ENCODE measurements around the gene INO80. TPM values are rescaled to one million over a fixed set of nuclear protein-coding genes. Genes with fewer than 3 reads are reported as not detected.

The INO80 gene
- total RNA-seq, 1 donor from 2014 or later, result 20.4 TPM

DNA sequence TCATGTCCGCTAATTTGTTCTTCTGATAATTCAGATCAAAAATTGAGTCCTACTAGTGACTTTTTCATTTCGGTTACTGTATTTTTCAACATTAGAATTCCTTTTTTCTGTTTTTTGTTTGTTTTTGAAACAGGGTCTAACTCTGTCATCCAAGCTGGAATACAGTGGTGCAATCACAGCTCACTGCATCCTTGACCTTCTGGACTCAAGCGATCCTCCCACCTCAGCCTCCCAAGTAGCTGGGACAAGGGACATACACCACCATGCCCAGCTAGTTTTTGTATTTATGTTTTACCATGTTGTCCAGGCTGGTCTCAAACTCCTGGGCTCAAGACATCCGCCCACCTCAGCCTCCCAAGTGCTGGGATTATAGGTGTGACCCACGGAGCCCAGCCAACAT, 8.0 kb upstream of the INO80 start:
- H3K27ac Mint-ChIP-seq (ENCODE audit: unreplicated experiment), result no peak overlapping the region
- H3K27me3 Mint-ChIP-seq (ENCODE audit: unreplicated experiment), result no peaks in the 10 kb centered on the region
- peak overlapping the region; percentile 3 for H3K4me3 Mint-ChIP-seq (ENCODE audit: unreplicated experiment)
- H3K9me3 Mint-ChIP-seq (ENCODE audit: unreplicated experiment), result no peaks in the 10 kb centered on the region
- H3K36me3 Mint-ChIP-seq (ENCODE audit: unreplicated experiment), result no peaks in the 10 kb centered on the region
- no peak for DNase-seq
- H3K4me1 Mint-ChIP-seq (ENCODE audit: low read depth, unreplicated experiment), result no peaks in the 10 kb centered on the region
- TF ChIP-seq CTCF (IDR thresholded peaks at IDR 0.05; ENCODE audit: partially characterized antibody, unreplicated experiment), result no peak

DNA sequence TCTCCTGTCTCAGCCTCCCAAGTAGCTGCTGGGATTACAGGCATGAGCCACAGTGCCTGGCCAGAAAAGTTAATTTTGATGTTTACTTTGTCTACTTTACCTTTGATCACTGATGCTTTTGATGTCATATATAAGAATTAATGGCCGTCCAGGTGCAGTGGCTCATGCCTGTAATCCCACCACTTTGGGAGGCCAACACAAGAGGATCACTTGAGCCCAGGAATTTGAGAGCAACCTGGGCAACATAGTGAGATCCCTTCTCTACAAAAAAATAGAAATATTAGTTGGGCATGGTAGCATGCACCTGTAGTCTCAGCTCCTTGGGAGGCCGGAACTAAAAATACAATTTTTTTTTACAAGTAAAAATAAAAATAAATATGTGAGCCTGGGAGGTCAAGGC, 6.8 kb upstream of the INO80 start:
- H3K4me3 Mint-ChIP-seq (ENCODE audit: unreplicated experiment), result no peak overlapping the region
- H3K4me1 Mint-ChIP-seq (ENCODE audit: low read depth, unreplicated experiment), result no peaks in the 10 kb centered on the region
- no peak overlapping the region for H3K27ac Mint-ChIP-seq (ENCODE audit: unreplicated experiment)
- no peak for DNase-seq
- no peaks in the 10 kb centered on the region for H3K36me3 Mint-ChIP-seq (ENCODE audit: unreplicated experiment)
- no peaks in the 10 kb centered on the region for H3K9me3 Mint-ChIP-seq (ENCODE audit: unreplicated experiment)
- TF ChIP-seq CTCF (IDR thresholded peaks at IDR 0.05; ENCODE audit: partially characterized antibody, unreplicated experiment), result no peak
- no peaks in the 10 kb centered on the region for H3K27me3 Mint-ChIP-seq (ENCODE audit: unreplicated experiment)

DNA sequence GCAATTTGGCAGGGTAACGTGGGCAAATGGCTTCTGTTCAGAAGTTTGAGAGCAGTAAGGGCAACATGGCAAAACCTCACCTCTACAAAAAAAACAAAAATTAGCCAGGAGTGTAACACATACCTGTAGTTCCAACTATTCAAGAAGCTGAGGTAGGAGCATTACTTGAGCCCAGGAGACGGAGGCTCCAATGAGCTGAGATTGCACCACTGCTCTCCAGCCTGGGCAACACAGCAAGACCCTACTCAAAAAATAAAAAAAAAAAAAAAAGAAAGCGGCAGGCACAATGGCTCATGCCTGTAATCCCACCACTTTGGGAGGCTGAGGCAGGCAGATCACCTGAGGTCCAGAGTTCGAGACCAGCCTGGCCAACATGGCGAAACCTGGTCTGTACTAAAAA, 5.9 kb upstream of the INO80 start:
- no peak for DNase-seq
- H3K36me3 Mint-ChIP-seq (ENCODE audit: unreplicated experiment), result no peaks in the 10 kb centered on the region
- H3K9me3 Mint-ChIP-seq (ENCODE audit: unreplicated experiment), result no peaks in the 10 kb centered on the region
- no peak overlapping the region for H3K27ac Mint-ChIP-seq (ENCODE audit: unreplicated experiment)
- H3K27me3 Mint-ChIP-seq (ENCODE audit: unreplicated experiment), result no peaks in the 10 kb centered on the region
- no peak overlapping the region for H3K4me3 Mint-ChIP-seq (ENCODE audit: unreplicated experiment)
- no peak for TF ChIP-seq CTCF (IDR thresholded peaks at IDR 0.05; ENCODE audit: partially characterized antibody, unreplicated experiment)
- no peaks in the 10 kb centered on the region for H3K4me1 Mint-ChIP-seq (ENCODE audit: low read depth, unreplicated experiment)

GRCh38 chr15:41116962-41117252, 827 bp upstream of the INO80 start:
- H3K27me3 Mint-ChIP-seq (ENCODE audit: unreplicated experiment), result no peaks in the 10 kb centered on the region
- peak overlapping the region; percentile 89 for H3K27ac Mint-ChIP-seq (ENCODE audit: unreplicated experiment)
- H3K9me3 Mint-ChIP-seq (ENCODE audit: unreplicated experiment), result peaks cover 5% of the 10 kb centered on the region
- no peak for DNase-seq
- H3K4me3 Mint-ChIP-seq (ENCODE audit: unreplicated experiment), result peak overlapping the region; percentile 91
- no peak for TF ChIP-seq CTCF (IDR thresholded peaks at IDR 0.05; ENCODE audit: partially characterized antibody, unreplicated experiment)
- no peaks in the 10 kb centered on the region for H3K36me3 Mint-ChIP-seq (ENCODE audit: unreplicated experiment)
- peaks cover 3% of the 10 kb centered on the region for H3K4me1 Mint-ChIP-seq (ENCODE audit: low read depth, unreplicated experiment)

DNA sequence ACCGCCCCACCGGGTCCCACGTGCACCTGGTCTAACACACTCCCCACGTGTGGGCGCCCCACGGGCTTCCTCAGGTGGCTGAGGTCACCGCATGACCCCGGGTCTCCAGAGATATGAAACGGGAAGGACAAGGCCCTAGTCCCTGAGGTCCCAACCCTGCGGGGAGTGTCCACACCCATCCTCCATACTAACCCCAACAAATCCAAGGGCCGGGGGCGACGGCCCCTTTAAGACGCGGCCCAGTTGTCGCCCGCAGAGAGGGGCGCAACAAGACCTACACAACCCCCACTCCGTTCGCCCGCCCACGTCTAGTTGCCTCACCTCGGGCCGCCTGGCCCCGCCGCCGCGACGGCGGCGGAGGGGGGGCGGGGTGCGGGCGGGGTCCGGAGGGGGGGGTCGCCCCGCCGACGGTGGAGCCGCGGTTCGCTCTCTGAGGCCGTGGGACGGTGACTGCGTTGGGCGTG, 396 bp downstream of the INO80 start:
- Mint-ChIP-seq H3K4me1 (ENCODE audit: low read depth, unreplicated experiment) (peaks cover 3% of the 10 kb centered on the region), H3K27ac (ENCODE audit: unreplicated experiment) (peak overlapping the region; percentile 93), H3K27me3 (ENCODE audit: unreplicated experiment) (no peaks in the 10 kb centered on the region), H3K36me3 (ENCODE audit: unreplicated experiment) (no peaks in the 10 kb centered on the region), H3K4me3 (ENCODE audit: unreplicated experiment) (peak overlapping the region; percentile 95), H3K9me3 (ENCODE audit: unreplicated experiment) (peaks cover 5% of the 10 kb centered on the region)
- DNase-seq, result peak; percentile 70
- TF ChIP-seq CTCF (IDR thresholded peaks at IDR 0.05; ENCODE audit: partially characterized antibody, unreplicated experiment), result no peak
